Measurements from ENCODE around the gene GPR158.
"Not testable (repeated sequence)": the region's sequence is repeated elsewhere in the genome, so short reads cannot be mapped to it uniquely, and the experiment has no call there.

GRCh38 chr10:25317596-25318211, 142.9 kb downstream of the GPR158 start:
- TF ChIP-seq YY1 (IDR thresholded peaks at IDR 0.05; ENCODE audit: extremely low read depth, insufficient replicate concordance, low read depth, low read length); ZFX (IDR thresholded peaks at IDR 0.05); POLR2AphosphoS5 (IDR thresholded peaks at IDR 0.05; ENCODE audit: low read depth, low read length); ZBTB33 (IDR thresholded peaks at IDR 0.05; ENCODE audit: extremely low read depth, insufficient replicate concordance, low read length); ELF1 (IDR thresholded peaks at IDR 0.05; ENCODE audit: borderline replicate concordance, low read depth); POLR2A (IDR thresholded peaks at IDR 0.05; ENCODE audit: borderline replicate concordance, extremely low read depth, insufficient read depth, insufficient read length); EZH2 (IDR thresholded peaks at IDR 0.05); CEBPB (IDR thresholded peaks at IDR 0.05; ENCODE audit: low read depth); RAD21 (IDR thresholded peaks at IDR 0.05; ENCODE audit: low read depth): not testable (repeated sequence)
- TF ChIP-seq, protein P1, sequence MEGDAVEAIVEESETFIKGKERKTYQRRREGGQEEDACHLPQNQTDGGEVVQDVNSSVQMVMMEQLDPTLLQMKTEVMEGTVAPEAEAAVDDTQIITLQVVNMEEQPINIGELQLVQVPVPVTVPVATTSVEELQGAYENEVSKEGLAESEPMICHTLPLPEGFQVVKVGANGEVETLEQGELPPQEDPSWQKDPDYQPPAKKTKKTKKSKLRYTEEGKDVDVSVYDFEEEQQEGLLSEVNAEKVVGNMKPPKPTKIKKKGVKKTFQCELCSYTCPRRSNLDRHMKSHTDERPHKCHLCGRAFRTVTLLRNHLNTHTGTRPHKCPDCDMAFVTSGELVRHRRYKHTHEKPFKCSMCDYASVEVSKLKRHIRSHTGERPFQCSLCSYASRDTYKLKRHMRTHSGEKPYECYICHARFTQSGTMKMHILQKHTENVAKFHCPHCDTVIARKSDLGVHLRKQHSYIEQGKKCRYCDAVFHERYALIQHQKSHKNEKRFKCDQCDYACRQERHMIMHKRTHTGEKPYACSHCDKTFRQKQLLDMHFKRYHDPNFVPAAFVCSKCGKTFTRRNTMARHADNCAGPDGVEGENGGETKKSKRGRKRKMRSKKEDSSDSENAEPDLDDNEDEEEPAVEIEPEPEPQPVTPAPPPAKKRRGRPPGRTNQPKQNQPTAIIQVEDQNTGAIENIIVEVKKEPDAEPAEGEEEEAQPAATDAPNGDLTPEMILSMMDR (IDR thresholded peaks at IDR 0.05 in 2 of 3, conservative IDR thresholded peaks at IDR 0.05 in 1 of 3; ENCODE audit: borderline replicate concordance in 1 of 3, insufficient read depth in 1 of 3, low read depth in 2 of 3, low read length in 2 of 3), result not testable (repeated sequence)
- TF ChIP-seq FOSL1 (IDR thresholded peaks at IDR 0.05; ENCODE audit: low read depth), result peak; percentile 58
- peak; percentile 60 for TF ChIP-seq JUND (IDR thresholded peaks at IDR 0.05)
- peak; percentile 55 for TF ChIP-seq SP1 (IDR thresholded peaks at IDR 0.05; ENCODE audit: low read depth)
